Osteocyte (in vitro differentiated cells): Measurements from ENCODE around the gene CTTNBP2NL. TPM values are rescaled to one million over a fixed set of nuclear protein-coding genes. Genes with fewer than 3 reads are reported as not detected.
A peak's percentile ranks its signal among the peaks of the same experiment; 100 is the strongest.

ENCODE experiments used
- DNase-seq: peaks from one replicate; pipeline ENCODE4 v3.0.0; 2021; ENCODE audit warnings: mixed read lengths; ENCODE audit not compliant: unreplicated experiment; ENCODE audit errors: extremely low spot score
- H3K27ac Mint-ChIP-seq: one replicate; pipeline ENCODE4 v1.8.0; 2021; ENCODE audit warnings: mild to moderate bottlenecking, mixed read lengths; ENCODE audit not compliant: unreplicated experiment
- H3K27me3 Mint-ChIP-seq: one replicate; pipeline ENCODE4 v1.8.0; 2021; ENCODE audit warnings: mixed read lengths; ENCODE audit not compliant: unreplicated experiment
- H3K36me3 Mint-ChIP-seq: one replicate; pipeline ENCODE4 v1.8.0; 2021; ENCODE audit warnings: mixed read lengths; ENCODE audit not compliant: unreplicated experiment
- H3K4me1 Mint-ChIP-seq: one replicate; pipeline ENCODE4 v1.8.0; 2021; ENCODE audit warnings: mixed read lengths; ENCODE audit not compliant: unreplicated experiment
- H3K4me3 Mint-ChIP-seq: one replicate; pipeline ENCODE4 v1.8.0; 2021; ENCODE audit warnings: mild to moderate bottlenecking, moderate library complexity, mixed read lengths; ENCODE audit not compliant: unreplicated experiment
- H3K9me3 Mint-ChIP-seq: one replicate; pipeline ENCODE4 v1.8.0; 2021; ENCODE audit warnings: mixed read lengths; ENCODE audit not compliant: unreplicated experiment
- total RNA-seq: library from RNA; stranded (reverse); gene quantifications from 2 replicates; pipeline ENCODE4 v1.2.1, GENCODE V29; 2021
- TF ChIP-seq, protein P1 (sequence below): fragments of 200-600 bp; sonication (generic); IDR thresholded peaks from 2 replicates; pipeline ENCODE4 v1.5.0; 2021; ENCODE audit warnings: antibody characterized with exemption, mild to moderate bottlenecking, moderate library complexity

Gene CTTNBP2NL
- total RNA-seq, 1 donor from 2014 or later: 50.6 TPM

DNA sequence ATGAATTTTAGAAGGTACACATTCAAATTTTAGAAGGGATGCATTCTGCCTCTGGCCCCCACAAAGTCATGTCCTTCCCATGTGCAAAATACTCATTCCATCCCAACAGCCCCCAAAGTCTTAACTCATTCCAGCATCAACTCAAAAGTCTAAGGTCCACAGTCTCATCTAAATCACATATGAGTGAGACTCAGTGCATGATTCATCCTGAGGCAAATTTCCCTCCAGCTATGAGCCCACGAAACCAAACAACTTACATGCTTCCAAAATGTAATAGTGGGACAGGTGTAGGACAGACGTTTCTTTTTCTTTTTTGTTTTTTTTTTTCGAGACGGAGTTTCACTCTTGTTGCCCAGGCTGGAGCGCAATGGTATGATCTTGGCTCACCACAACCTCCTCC is 100.3 kb downstream of the CTTNBP2NL start:
- H3K27me3 Mint-ChIP-seq: no peaks in the 10 kb centered on the region
- TF ChIP-seq, protein P1, sequence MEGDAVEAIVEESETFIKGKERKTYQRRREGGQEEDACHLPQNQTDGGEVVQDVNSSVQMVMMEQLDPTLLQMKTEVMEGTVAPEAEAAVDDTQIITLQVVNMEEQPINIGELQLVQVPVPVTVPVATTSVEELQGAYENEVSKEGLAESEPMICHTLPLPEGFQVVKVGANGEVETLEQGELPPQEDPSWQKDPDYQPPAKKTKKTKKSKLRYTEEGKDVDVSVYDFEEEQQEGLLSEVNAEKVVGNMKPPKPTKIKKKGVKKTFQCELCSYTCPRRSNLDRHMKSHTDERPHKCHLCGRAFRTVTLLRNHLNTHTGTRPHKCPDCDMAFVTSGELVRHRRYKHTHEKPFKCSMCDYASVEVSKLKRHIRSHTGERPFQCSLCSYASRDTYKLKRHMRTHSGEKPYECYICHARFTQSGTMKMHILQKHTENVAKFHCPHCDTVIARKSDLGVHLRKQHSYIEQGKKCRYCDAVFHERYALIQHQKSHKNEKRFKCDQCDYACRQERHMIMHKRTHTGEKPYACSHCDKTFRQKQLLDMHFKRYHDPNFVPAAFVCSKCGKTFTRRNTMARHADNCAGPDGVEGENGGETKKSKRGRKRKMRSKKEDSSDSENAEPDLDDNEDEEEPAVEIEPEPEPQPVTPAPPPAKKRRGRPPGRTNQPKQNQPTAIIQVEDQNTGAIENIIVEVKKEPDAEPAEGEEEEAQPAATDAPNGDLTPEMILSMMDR: no peak
- H3K9me3 Mint-ChIP-seq: no peaks in the 10 kb centered on the region

DNA sequence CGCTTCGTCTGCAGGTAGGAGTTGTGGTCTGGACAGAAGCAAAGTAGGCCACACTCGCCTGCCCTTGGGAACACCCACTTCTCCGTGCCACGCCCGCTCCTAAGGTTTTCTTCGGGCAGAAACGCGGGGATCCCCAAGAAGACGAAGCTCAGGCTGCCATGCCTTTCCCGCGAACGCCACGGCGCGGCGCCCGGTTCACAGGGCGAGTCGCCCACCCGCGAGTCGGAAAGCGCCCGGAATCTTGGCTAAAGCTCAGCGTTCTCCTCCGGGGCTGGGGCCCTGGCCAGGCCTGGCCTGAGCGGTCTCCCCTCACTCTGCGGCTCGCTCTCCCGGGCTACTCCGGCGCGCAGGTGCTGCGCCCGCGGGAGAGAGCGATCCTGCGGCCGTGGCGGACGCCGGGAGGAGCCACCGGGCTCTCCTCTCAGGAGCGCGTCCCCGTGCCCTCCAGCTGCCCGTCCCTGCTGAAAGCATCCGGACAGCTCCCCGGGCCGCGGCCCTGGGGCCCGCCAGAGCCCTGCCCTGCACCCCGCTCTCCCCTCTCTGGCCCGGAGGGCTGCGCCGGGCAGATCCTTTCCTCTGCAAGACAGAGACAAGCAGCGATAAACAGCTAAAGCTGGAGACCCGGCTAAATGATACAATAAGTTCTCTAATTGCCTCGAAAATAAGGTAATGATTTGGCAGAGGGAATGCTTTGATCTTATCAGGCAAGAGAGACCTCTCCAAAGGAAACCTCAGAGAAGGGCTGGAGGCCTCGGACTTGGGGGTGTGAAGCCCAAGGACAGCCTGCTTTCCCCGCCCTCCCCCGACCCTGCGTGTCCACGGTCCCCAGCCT is 106.0 kb downstream of the CTTNBP2NL start:
- H3K27ac Mint-ChIP-seq: no peak overlapping the region
- peak; percentile 91 for DNase-seq
- no peaks in the 10 kb centered on the region for H3K9me3 Mint-ChIP-seq
- TF ChIP-seq, protein P1: peak; percentile 81
- peaks cover 7% of the 10 kb centered on the region for H3K27me3 Mint-ChIP-seq
- peaks cover 14% of the 10 kb centered on the region for H3K4me1 Mint-ChIP-seq
- peak overlapping the region; percentile 69 for H3K4me3 Mint-ChIP-seq
- H3K36me3 Mint-ChIP-seq: no peaks in the 10 kb centered on the region

More for the DNA sequence above, 100.3 kb downstream of the CTTNBP2NL start:
- H3K27ac Mint-ChIP-seq: no peak overlapping the region
- H3K4me3 Mint-ChIP-seq: no peak overlapping the region
- DNase-seq: no peak
- H3K4me1 Mint-ChIP-seq: peaks cover 3% of the 10 kb centered on the region
- H3K36me3 Mint-ChIP-seq: no peaks in the 10 kb centered on the region

DNA sequence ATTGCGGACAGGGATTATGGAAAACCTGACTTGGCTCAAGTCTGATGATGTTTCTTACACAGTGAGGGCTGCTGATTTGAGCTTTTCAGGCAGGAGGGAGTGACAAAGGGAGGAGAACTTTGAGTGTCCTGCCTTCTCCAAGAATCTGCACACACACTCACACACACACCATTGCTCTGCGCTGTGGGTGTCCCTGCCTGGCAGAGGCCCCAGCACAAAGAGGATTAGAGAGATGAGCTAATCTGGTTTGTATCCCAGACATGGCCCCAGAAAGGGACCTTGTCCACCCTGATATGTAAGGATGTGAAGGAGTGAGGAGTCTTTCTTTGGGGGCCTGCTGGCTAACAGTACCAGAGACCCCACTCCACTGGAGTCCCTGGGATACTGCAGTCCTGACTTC is 106.8 kb downstream of the CTTNBP2NL start:
- no peaks in the 10 kb centered on the region for H3K36me3 Mint-ChIP-seq
- H3K4me1 Mint-ChIP-seq: peaks cover 18% of the 10 kb centered on the region
- DNase-seq: no peak
- no peak overlapping the region for H3K27ac Mint-ChIP-seq
- peak overlapping the region; percentile 69 for H3K4me3 Mint-ChIP-seq
- H3K9me3 Mint-ChIP-seq: no peaks in the 10 kb centered on the region
- TF ChIP-seq, protein P1: no peak
- H3K27me3 Mint-ChIP-seq: peaks cover 7% of the 10 kb centered on the region

DNA sequence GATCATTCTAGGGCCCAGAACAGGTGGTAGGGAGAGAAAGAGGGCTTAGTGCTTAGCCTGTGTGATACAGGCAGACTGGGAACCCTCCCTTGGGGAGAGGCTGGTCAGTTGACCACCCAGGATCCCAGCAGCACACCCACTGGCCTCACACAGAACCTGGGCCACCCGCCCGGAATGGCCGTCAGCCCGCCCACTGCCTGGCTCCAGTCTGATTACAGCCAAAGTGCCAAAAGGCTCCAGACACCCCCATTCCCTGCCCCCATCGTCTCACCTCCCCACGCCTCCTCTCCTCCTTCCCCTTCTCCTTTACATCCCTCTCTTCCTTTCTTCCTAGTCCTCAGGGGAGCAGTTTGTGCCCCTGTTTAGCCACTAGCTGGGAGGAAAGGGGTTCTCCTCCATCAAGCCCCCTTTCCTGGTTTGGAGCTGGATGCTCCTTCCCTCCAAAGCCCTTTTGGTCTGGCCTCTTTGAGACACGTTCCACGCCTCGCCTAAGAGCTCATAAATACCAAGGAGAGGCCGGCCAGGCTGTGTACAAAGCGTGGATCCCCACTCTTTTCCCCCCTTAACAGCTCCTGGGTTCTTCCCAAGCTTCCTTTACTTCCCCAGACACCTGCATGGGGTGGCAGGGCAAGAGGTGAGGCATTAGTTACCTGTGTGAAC is 108.1 kb downstream of the CTTNBP2NL start:
- Mint-ChIP-seq H3K36me3 (no peaks in the 10 kb centered on the region), H3K9me3 (no peaks in the 10 kb centered on the region), H3K4me3 (no peak overlapping the region), H3K27me3 (peaks cover 7% of the 10 kb centered on the region), H3K4me1 (peaks cover 23% of the 10 kb centered on the region), H3K27ac (no peak overlapping the region)
- TF ChIP-seq, protein P1: no peak
- no peak for DNase-seq

DNA sequence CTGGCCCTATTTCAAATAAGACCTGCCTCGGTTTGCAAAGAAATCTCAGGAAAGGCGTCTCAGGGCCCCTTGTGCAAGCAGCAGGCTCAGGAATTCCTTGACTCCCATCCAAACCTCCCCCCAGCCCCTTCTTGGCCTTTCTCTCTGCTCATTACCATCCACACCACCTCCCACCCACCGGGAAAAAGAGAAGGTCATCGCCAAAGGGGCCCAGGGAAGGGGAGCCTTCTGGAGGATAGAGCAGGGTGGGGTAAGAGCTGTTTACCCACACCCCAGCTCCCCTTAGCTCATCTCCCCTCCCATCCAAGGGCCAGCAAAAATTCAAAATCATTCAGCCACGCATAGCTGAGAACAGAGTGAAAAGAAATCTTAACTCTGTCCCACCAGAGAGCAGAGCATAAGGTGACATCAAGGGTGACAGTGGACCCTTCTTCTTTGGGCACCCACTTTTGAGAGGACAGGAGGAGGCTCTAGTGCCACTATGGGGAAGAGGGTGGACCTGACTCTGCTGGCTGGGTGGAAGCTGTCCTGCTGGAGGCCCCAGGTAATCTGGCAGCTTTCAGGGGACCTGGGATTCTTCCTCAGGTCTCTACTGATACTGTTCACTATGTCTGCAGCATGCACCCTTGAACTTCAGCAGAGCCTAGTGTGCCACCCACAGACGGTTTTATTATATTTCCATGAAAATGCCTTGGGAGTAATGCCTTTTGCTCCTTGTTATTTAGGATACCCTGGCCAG is 108.8 kb downstream of the CTTNBP2NL start:
- Mint-ChIP-seq H3K4me1 (peaks cover 23% of the 10 kb centered on the region), H3K36me3 (no peaks in the 10 kb centered on the region), H3K27me3 (peaks cover 7% of the 10 kb centered on the region), H3K9me3 (no peaks in the 10 kb centered on the region), H3K4me3 (no peak overlapping the region), H3K27ac (no peak overlapping the region)
- TF ChIP-seq, protein P1: no peak
- DNase-seq: peak; percentile 54
